Vagina (tissue), 2 donors: Measurements from ENCODE around the gene FUCA1.
"Not testable (repeated sequence)": the region's sequence is repeated elsewhere in the genome, so short reads cannot be mapped to it uniquely, and the experiment has no call there.

Experiments used
- CTCF ChIP-seq, 3 experiments: fragments of 450-650 bp in 2 of 3; fragments of 200-600 bp in 1 of 3; sonication (generic) in 1 of 3; IDR thresholded peaks; one replicate each; pipeline ENCODE4 v1.5.1; 2017 to 2019; ENCODE audit warnings: antibody characterized with exemption in 3 of 3, mild to moderate bottlenecking in 2 of 3, moderate library complexity in 2 of 3
- POLR2A ChIP-seq, 2 donors: fragments of 450-650 bp; IDR thresholded peaks; one replicate each; pipeline ENCODE4 v1.6.1; 2017; ENCODE audit warnings: antibody characterized with exemption in 2 of 2, mild to moderate bottlenecking in 2 of 2, moderate library complexity in 2 of 2
- POLR2AphosphoS5 ChIP-seq, 2 donors: sonication (generic); formaldehyde crosslinking; IDR thresholded peaks; one replicate each; pipeline ENCODE4 v1.9.0; 2017; ENCODE audit warnings: antibody characterized with exemption in 2 of 2, mild to moderate bottlenecking in 2 of 2, low read depth in 1 of 2; ENCODE audit not compliant: insufficient read depth in 1 of 2

GRCh38 chr1:23834156-23834555 lies 33.9 kb downstream of the FUCA1 start:
- TF ChIP-seq CTCF (IDR thresholded peaks at IDR 0.05); POLR2A (IDR thresholded peaks at IDR 0.05); POLR2AphosphoS5 (IDR thresholded peaks at IDR 0.05; ENCODE audit: insufficient read depth in 1 of 2, low read depth in 1 of 2): not testable (repeated sequence)
